MM.1S (cell line): ENCODE measurements around the gene RPS3.

Experiments
- EZH2 ChIP-seq: fragments of 300-600 bp; sonication (generic); optimal IDR thresholded peaks from 2 replicates; pipeline ENCODE3; 2017; ENCODE audit warnings: low read depth, mild to moderate bottlenecking, antibody characterized with exemption, low read length, mixed read lengths
- EZH2phosphoT487 ChIP-seq: fragments of 300-600 bp; sonication (generic); IDR thresholded peaks from 2 replicates; pipeline ENCODE4 v1.6.1; 2018; ENCODE audit warnings: antibody characterized with exemption, low read length
- TF ChIP-seq, protein P1 (sequence below): fragments of 300-600 bp; sonication (generic); IDR thresholded peaks from 2 replicates; pipeline ENCODE4 v1.5.1; 2016; ENCODE audit warnings: antibody characterized with exemption, low read length, mixed read lengths

DNA sequence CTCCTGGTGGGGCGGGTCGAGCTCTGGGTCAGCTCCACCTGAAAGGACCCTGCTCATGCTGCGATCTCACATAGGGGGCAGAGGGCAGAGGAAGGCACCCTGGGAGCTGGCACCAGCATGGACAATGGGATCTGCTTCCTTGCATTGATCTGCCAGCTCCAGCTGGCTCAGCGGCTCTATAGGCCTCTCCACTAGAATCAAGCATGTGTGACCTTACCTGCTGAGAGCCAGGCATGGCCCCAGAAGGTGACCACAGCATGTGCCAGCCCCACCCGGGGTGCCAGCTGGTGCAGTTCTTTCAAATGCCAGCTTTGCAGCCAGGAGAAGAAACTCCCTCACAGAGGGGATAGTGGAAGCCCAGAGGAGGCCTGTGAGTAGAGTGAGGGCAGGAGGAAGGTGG, 55.7 kb downstream of the RPS3 start:
- TF ChIP-seq EZH2: no peak
- TF ChIP-seq, protein P1, sequence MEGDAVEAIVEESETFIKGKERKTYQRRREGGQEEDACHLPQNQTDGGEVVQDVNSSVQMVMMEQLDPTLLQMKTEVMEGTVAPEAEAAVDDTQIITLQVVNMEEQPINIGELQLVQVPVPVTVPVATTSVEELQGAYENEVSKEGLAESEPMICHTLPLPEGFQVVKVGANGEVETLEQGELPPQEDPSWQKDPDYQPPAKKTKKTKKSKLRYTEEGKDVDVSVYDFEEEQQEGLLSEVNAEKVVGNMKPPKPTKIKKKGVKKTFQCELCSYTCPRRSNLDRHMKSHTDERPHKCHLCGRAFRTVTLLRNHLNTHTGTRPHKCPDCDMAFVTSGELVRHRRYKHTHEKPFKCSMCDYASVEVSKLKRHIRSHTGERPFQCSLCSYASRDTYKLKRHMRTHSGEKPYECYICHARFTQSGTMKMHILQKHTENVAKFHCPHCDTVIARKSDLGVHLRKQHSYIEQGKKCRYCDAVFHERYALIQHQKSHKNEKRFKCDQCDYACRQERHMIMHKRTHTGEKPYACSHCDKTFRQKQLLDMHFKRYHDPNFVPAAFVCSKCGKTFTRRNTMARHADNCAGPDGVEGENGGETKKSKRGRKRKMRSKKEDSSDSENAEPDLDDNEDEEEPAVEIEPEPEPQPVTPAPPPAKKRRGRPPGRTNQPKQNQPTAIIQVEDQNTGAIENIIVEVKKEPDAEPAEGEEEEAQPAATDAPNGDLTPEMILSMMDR: no peak
- TF ChIP-seq EZH2phosphoT487: no peak
